HEK293 (cell line): ENCODE data around the gene RPS26.

Source experiments
- BCL11B ChIP-seq: fragments of 450-650 bp; formaldehyde crosslinking; IDR thresholded peaks from 2 replicates; pipeline ENCODE4 v1.5.1; 2016; ENCODE audit warnings: low read depth, missing biosample characterization, missing genetic modification characterization
- MZF1 ChIP-seq: fragments of 450-650 bp; formaldehyde crosslinking; IDR thresholded peaks from 2 replicates; pipeline ENCODE4 v1.5.1; 2017; ENCODE audit warnings: missing biosample characterization, missing genetic modification characterization, borderline replicate concordance
- SCRT2 ChIP-seq: fragments of 450-650 bp; formaldehyde crosslinking; IDR thresholded peaks from 2 replicates; pipeline ENCODE4 v1.5.1; 2016; ENCODE audit warnings: missing biosample characterization, missing genetic modification characterization
- TCF7L2 ChIP-seq: IDR thresholded peaks from 2 replicates; pipeline ENCODE4 v1.6.1; 2011; ENCODE audit warnings: low read depth, mild to moderate bottlenecking, inconsistent platforms, low read length, moderate library complexity, borderline replicate concordance
- YY1 ChIP-seq: fragments of 450-650 bp; formaldehyde crosslinking; IDR thresholded peaks from 2 replicates; pipeline ENCODE4 v1.5.1; 2018; ENCODE audit warnings: missing biosample characterization, missing genetic modification characterization
- ZBTB21 ChIP-seq: fragments of 450-650 bp; formaldehyde crosslinking; IDR thresholded peaks from 2 replicates; pipeline ENCODE4 v1.5.1; 2017; ENCODE audit warnings: missing biosample characterization, missing genetic modification characterization
- ZBTB7A ChIP-seq: fragments of 450-650 bp; formaldehyde crosslinking; IDR thresholded peaks from 2 replicates; pipeline ENCODE4 v1.5.1; 2016; ENCODE audit warnings: low read depth, missing biosample characterization, missing genetic modification characterization
- ZFP37 ChIP-seq: fragments of 450-650 bp; formaldehyde crosslinking; IDR thresholded peaks from 2 replicates; pipeline ENCODE4 v1.5.1; 2016; ENCODE audit warnings: missing biosample characterization, missing genetic modification characterization
- ZIC2 ChIP-seq: fragments of 450-650 bp; formaldehyde crosslinking; IDR thresholded peaks from 2 replicates; pipeline ENCODE4 v1.5.1; 2016; ENCODE audit warnings: missing biosample characterization, missing genetic modification characterization
- ZNF10 ChIP-seq: fragments of 450-650 bp; formaldehyde crosslinking; IDR thresholded peaks from 2 replicates; pipeline ENCODE4 v1.5.1; 2017; ENCODE audit warnings: missing biosample characterization, missing genetic modification characterization
- ZNF121 ChIP-seq: fragments of 450-650 bp; formaldehyde crosslinking; IDR thresholded peaks from 2 replicates; pipeline ENCODE4 v1.5.1; 2016; ENCODE audit warnings: missing biosample characterization, missing genetic modification characterization
- ZNF157 ChIP-seq: fragments of 450-650 bp; formaldehyde crosslinking; IDR thresholded peaks from 2 replicates; pipeline ENCODE4 v1.5.1; 2016; ENCODE audit warnings: missing biosample characterization, missing genetic modification characterization
- ZNF174 ChIP-seq: fragments of 450-650 bp; formaldehyde crosslinking; IDR thresholded peaks from 2 replicates; pipeline ENCODE4 v1.5.0; 2017; ENCODE audit warnings: missing biosample characterization, mild to moderate bottlenecking, missing genetic modification characterization
- ZNF223 ChIP-seq: fragments of 450-650 bp; formaldehyde crosslinking; IDR thresholded peaks from 2 replicates; pipeline ENCODE4 v1.5.1; 2016; ENCODE audit warnings: missing biosample characterization, missing genetic modification characterization
- ZNF239 ChIP-seq: fragments of 450-650 bp; formaldehyde crosslinking; IDR thresholded peaks from 2 replicates; pipeline ENCODE4 v1.5.1; 2016; ENCODE audit warnings: missing biosample characterization, missing genetic modification characterization
- ZNF311 ChIP-seq: fragments of 450-650 bp; formaldehyde crosslinking; IDR thresholded peaks from 2 replicates; pipeline ENCODE4 v1.5.1; 2017; ENCODE audit warnings: missing biosample characterization, missing genetic modification characterization, borderline replicate concordance
- ZNF324 ChIP-seq: fragments of 450-650 bp; formaldehyde crosslinking; IDR thresholded peaks from 2 replicates; pipeline ENCODE4 v1.5.1; 2016; ENCODE audit warnings: missing biosample characterization, missing genetic modification characterization
- ZNF354C ChIP-seq: fragments of 450-650 bp; formaldehyde crosslinking; IDR thresholded peaks from 2 replicates; pipeline ENCODE4 v1.5.1; 2016; ENCODE audit warnings: missing biosample characterization, missing genetic modification characterization, low read depth, borderline replicate concordance
- ZNF391 ChIP-seq: fragments of 450-650 bp; formaldehyde crosslinking; IDR thresholded peaks from 2 replicates; pipeline ENCODE4 v1.5.1; 2016; ENCODE audit warnings: low read depth, missing biosample characterization, missing genetic modification characterization, borderline replicate concordance
- ZNF394 ChIP-seq: fragments of 450-650 bp; formaldehyde crosslinking; IDR thresholded peaks from 2 replicates; pipeline ENCODE4 v1.5.1; 2016; ENCODE audit warnings: missing biosample characterization, missing genetic modification characterization, mild to moderate bottlenecking, moderate library complexity, borderline replicate concordance
- ZNF510 ChIP-seq: fragments of 450-650 bp; formaldehyde crosslinking; IDR thresholded peaks from 2 replicates; pipeline ENCODE4 v1.5.1; 2018; ENCODE audit warnings: mild to moderate bottlenecking, missing genetic modification characterization, missing biosample characterization; ENCODE audit not compliant: insufficient replicate concordance
- ZNF514 ChIP-seq: fragments of 450-650 bp; formaldehyde crosslinking; IDR thresholded peaks from 2 replicates; pipeline ENCODE4 v1.5.1; 2016; ENCODE audit warnings: missing biosample characterization, missing genetic modification characterization
- ZNF530 ChIP-seq: fragments of 450-650 bp; formaldehyde crosslinking; IDR thresholded peaks from 2 replicates; pipeline ENCODE4 v1.5.1; 2016; ENCODE audit warnings: low read depth, missing biosample characterization, missing genetic modification characterization
- ZNF561 ChIP-seq: fragments of 450-650 bp; IDR thresholded peaks from 2 replicates; pipeline ENCODE4 v1.5.1; 2018; ENCODE audit warnings: missing biosample characterization, missing genetic modification characterization, borderline replicate concordance
- ZNF621 ChIP-seq: fragments of 450-650 bp; formaldehyde crosslinking; IDR thresholded peaks from 2 replicates; pipeline ENCODE4 v1.5.1; 2017; ENCODE audit warnings: missing biosample characterization, missing genetic modification characterization
- ZNF76 ChIP-seq: fragments of 450-650 bp; formaldehyde crosslinking; IDR thresholded peaks from 2 replicates; pipeline ENCODE4; 2016; ENCODE audit warnings: low read depth, missing biosample characterization, missing genetic modification characterization, borderline replicate concordance
- ZNF777 ChIP-seq: fragments of 450-650 bp; formaldehyde crosslinking; IDR thresholded peaks from 2 replicates; pipeline ENCODE4 v1.5.1; 2017; ENCODE audit warnings: missing biosample characterization, missing genetic modification characterization, borderline replicate concordance
- ZSCAN23 ChIP-seq: fragments of 450-650 bp; formaldehyde crosslinking; IDR thresholded peaks from 2 replicates; pipeline ENCODE4 v1.5.1; 2016; ENCODE audit warnings: missing biosample characterization, missing genetic modification characterization
- ZSCAN30 ChIP-seq: fragments of 450-650 bp; IDR thresholded peaks from 2 replicates; pipeline ENCODE4 v1.5.1; 2018; ENCODE audit warnings: missing biosample characterization, mild to moderate bottlenecking, missing genetic modification characterization, moderate library complexity
- TF ChIP-seq, protein P1 (sequence below): fragments of 450-650 bp; formaldehyde crosslinking; IDR thresholded peaks from 2 replicates; pipeline ENCODE4 v1.5.1; 2017; ENCODE audit warnings: missing biosample characterization, missing genetic modification characterization
- TF ChIP-seq, protein P2 (sequence below): fragments of 450-650 bp; formaldehyde crosslinking; IDR thresholded peaks from 2 replicates; pipeline ENCODE4 v1.5.1; 2016; ENCODE audit warnings: missing biosample characterization, missing genetic modification characterization
- TF ChIP-seq, protein P3 (sequence below): fragments of 450-650 bp; formaldehyde crosslinking; IDR thresholded peaks from 2 replicates; pipeline ENCODE4 v1.5.1; 2016; ENCODE audit warnings: missing biosample characterization, missing genetic modification characterization

Gene RPS26

DNA sequence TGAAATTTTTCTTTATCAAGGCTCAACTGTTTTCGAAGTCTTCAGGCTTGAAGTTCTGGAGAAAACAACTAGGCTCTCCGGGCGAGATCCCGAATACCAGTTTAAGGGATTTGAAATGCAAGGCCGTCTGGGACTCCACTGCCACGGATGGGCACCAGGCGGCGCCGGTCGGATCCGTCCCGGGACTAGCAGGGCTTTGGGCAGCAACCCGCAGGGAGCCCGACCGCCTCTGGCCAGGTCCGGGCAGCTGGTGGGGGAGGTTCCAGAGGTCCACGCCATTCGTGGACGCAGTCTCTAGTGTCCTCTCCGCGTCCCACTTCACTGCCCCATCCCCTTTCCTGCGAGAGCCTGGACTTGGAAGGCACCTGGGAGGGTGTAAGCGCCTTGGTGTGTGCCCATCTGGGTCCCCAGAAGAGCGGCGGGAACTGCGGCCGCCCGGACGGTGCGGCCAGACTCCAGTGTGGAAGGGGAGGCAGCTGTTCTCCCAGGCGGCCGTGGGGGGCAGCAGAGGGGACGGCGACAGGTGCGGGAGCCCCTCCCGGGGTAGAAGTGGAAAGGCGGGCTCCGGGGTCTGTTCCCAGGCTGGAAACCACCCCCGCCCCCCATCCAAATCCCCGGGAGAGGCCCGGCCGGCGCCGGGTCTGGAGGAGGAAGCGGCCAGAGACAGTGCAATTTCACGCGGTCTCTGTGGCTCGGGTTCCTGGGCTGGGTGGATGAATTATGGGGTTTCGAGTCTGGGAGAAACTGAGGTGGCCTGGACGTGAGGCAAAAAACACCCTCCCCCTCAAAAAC, 37.4 kb downstream of the RPS26 start (continued):
- TF ChIP-seq, protein P1, sequence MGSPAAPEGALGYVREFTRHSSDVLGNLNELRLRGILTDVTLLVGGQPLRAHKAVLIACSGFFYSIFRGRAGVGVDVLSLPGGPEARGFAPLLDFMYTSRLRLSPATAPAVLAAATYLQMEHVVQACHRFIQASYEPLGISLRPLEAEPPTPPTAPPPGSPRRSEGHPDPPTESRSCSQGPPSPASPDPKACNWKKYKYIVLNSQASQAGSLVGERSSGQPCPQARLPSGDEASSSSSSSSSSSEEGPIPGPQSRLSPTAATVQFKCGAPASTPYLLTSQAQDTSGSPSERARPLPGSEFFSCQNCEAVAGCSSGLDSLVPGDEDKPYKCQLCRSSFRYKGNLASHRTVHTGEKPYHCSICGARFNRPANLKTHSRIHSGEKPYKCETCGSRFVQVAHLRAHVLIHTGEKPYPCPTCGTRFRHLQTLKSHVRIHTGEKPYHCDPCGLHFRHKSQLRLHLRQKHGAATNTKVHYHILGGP (tag by site-specific recombination), result no peak
- TF ChIP-seq TCF7L2 (no peak), ZSCAN30 (no peak; the same call in none of the 2 replicates), BCL11B (peak; percentile 81; the same call in 1 of the 2 replicates), ZNF174 (tag by site-specific recombination) (no peak), ZNF391 (tag by site-specific recombination) (0 out of 2 replicates have a peak, but pooled peaks have one; percentile 62), ZNF510 (no peak), ZNF394 (tag by site-specific recombination) (peak; percentile 55), ZNF76 (tag by site-specific recombination) (peak; percentile 47; the same call in 1 of the 2 replicates), ZNF621 (tag by site-specific recombination) (no peak), ZSCAN23 (tag by site-specific recombination) (no peak; the same call in 1 of the 2 replicates), ZNF311 (tag by site-specific recombination) (no peak), YY1 (tag by site-specific recombination) (peak; percentile 47; the same call in 1 of the 2 replicates), ZBTB21 (tag by site-specific recombination) (no peak), ZNF10 (tag by site-specific recombination) (no peak), ZNF324 (tag by site-specific recombination) (peak; percentile 93), SCRT2 (tag by site-specific recombination) (peak; percentile 88), ZNF777 (peak; percentile 47; the same call in 1 of the 2 replicates), ZNF121 (tag by site-specific recombination) (no peak), ZNF561 (peak; percentile 46; the same call in 1 of the 2 replicates), MZF1 (tag by site-specific recombination) (no peak; the same call in none of the 2 replicates), ZNF157 (tag by site-specific recombination) (no peak), ZNF239 (tag by site-specific recombination) (no peak), ZNF354C (no peak), ZBTB7A (0 out of 2 replicates have a peak, but pooled peaks have one; percentile 45), ZFP37 (peak; percentile 95), ZIC2 (tag by site-specific recombination) (peak; percentile 82), ZNF514 (tag by site-specific recombination) (no peak), ZNF530 (tag by site-specific recombination) (no peak), ZNF223 (tag by site-specific recombination) (no peak)
- TF ChIP-seq, protein P2, sequence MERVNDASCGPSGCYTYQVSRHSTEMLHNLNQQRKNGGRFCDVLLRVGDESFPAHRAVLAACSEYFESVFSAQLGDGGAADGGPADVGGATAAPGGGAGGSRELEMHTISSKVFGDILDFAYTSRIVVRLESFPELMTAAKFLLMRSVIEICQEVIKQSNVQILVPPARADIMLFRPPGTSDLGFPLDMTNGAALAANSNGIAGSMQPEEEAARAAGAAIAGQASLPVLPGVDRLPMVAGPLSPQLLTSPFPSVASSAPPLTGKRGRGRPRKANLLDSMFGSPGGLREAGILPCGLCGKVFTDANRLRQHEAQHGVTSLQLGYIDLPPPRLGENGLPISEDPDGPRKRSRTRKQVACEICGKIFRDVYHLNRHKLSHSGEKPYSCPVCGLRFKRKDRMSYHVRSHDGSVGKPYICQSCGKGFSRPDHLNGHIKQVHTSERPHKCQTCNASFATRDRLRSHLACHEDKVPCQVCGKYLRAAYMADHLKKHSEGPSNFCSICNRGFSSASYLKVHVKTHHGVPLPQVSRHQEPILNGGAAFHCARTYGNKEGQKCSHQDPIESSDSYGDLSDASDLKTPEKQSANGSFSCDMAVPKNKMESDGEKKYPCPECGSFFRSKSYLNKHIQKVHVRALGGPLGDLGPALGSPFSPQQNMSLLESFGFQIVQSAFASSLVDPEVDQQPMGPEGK, result peak; percentile 70
- TF ChIP-seq, protein P3, sequence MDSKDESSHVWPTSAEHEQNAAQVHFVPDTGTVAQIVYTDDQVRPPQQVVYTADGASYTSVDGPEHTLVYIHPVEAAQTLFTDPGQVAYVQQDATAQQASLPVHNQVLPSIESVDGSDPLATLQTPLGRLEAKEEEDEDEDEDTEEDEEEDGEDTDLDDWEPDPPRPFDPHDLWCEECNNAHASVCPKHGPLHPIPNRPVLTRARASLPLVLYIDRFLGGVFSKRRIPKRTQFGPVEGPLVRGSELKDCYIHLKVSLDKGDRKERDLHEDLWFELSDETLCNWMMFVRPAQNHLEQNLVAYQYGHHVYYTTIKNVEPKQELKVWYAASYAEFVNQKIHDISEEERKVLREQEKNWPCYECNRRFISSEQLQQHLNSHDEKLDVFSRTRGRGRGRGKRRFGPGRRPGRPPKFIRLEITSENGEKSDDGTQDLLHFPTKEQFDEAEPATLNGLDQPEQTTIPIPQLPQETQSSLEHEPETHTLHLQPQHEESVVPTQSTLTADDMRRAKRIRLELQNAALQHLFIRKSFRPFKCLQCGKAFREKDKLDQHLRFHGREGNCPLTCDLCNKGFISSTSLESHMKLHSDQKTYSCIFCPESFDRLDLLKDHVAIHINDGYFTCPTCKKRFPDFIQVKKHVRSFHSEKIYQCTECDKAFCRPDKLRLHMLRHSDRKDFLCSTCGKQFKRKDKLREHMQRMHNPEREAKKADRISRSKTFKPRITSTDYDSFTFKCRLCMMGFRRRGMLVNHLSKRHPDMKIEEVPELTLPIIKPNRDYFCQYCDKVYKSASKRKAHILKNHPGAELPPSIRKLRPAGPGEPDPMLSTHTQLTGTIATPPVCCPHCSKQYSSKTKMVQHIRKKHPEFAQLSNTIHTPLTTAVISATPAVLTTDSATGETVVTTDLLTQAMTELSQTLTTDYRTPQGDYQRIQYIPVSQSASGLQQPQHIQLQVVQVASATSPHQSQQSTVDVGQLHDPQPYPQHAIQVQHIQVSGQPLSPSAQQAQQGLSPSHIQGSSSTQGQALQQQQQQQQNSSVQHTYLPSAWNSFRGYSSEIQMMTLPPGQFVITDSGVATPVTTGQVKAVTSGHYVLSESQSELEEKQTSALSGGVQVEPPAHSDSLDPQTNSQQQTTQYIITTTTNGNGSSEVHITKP, result no peak; the same call in 1 of the 2 replicates
